GM12801 (cell line): Measurements from ENCODE around the gene ABHD10.

Experiments
- CTCF ChIP-seq: IDR thresholded peaks from one replicate; pipeline ENCODE4 v1.5.1; 2011; ENCODE audit warnings: control low read depth; ENCODE audit not compliant: insufficient read length; ENCODE audit errors: extremely low read depth

Gene ABHD10

DNA sequence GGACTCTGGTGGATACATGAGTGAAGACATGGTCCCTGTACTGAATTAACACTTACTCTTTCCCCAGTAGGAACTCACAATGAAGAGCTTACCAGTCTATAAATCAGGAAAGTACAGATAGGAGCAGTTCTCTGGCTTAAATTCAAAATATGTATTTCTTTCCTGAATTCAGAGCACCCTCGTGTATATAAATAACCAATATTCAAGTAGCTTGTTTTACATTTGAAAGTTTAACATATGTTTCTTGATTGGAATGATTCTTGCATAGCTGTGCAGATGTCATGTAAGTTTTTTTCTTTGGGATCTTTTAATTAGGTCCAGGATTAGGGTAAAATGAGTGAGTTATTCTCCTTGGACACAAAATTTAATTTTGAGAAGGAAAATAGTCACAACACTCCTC, 40.9 kb downstream of the ABHD10 start:
- TF ChIP-seq CTCF = no peak

DNA sequence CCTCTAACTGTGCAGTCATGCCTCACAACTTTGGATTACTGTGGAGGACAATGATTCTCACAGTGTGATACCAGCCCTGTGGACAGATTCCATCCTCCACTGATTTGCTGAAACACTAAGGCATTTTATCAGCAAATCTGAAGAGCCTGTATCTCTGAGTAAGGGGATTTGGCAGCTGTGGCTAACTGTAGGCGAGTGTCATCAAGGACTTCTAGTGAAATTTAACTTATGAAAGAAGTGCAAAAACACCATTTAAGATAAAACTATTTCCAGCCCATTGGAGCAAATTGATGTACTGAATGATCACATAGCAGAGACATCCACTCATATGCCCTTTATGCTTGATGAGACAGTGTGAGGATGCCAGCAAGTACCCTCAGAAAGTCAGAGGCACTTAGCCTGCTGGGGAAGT, 41.9 kb downstream of the ABHD10 start:
- no peak for TF ChIP-seq CTCF

- no peak for TF ChIP-seq CTCF
Measured at GRCh38 chr3:112027142-112027541, 48.3 kb downstream of the ABHD10 start.

- no peak for TF ChIP-seq CTCF
Measured at GRCh38 chr3:112027826-112028225, 49.0 kb downstream of the ABHD10 start.

DNA sequence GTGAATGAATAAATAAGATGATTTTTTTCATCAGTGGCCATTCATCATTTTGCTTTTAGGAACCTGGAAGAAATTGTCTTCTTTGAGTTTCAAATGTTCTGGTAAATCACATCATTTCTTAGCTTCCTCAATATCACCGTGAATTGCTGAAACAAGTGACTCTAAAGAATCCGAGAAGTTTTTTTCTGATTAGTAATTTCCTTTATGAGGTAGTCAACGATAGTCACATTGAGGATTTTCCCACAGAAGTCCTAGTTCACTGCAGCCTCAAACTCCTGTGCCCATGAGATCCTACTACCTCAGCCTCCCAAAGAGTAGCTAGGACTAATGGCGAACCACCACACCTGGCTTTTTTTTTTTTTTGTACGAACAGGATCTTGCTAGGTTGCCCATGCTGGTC, 52.1 kb downstream of the ABHD10 start:
- TF ChIP-seq CTCF = no peak

DNA sequence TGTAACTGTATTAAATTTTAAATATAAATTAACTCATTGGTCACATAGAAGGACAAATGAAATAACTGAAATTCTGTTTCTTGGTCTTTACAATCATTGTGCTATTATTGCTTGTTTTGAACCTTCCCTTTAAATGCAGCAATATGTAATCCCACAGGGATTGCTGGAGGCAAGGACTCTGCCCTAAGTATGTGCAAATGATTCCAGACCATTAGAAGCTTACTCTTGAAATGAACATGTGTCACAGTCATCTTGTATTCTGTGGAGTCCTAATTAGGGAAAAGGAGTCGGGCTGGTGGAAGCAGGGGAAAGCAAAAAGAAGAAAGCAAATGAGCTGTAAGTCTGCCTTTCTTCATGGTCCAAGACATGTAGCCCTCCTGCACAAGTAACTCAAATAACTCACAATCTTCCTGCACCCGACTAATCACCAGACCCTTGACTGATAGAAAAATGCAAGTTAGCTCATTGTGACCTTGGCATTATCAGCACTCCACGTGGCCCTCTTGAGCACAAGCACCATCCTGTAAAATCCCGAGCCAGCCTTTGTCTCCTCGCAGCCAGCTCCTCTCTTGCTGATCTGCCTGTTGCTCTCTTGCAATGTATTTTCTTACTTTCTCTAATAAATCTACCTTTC, 53.4 kb downstream of the ABHD10 start:
- TF ChIP-seq CTCF = no peak

GRCh38 chr3:112034436-112034835, 55.6 kb downstream of the ABHD10 start, which contains the start of gene TMPRSS7:
Gene TMPRSS7, plus strand, starts transcription at chr3:112034736. Its CDS starts 110 bp downstream, at chr3:112034846.
- no peak for TF ChIP-seq CTCF

GRCh38 chr3:112035241-112035640, 56.4 kb downstream of the ABHD10 start:
- no peak for TF ChIP-seq CTCF
